ENCODE data around the gene PUS1.
A peak's percentile ranks its signal among the peaks of the same experiment; 100 is the strongest.

The PUS1 gene

GRCh38 chr12:131947482-131948027 is 18.5 kb downstream of the PUS1 start:
- POLR2A ChIA-PET, result no interaction called here

GRCh38 chr12:131948166-131948712 is 19.2 kb downstream of the PUS1 start:
- CTCF ChIA-PET, result no interaction called here
- H3K4me3 ChIP-seq (ENCODE audit: low read depth, low read length), result no peak overlapping the region
- H3K27ac ChIP-seq (ENCODE audit: extremely low read depth, low read depth, low read length), result no peak overlapping the region
- no peaks in the 10 kb centered on the region for H3K9me3 ChIP-seq (ENCODE audit: control insufficient read depth, insufficient read depth, low read depth, low read length)
- peaks cover 7 to 17% of the 10 kb centered on the region in 2 experiments; a peak in 2 of 3 replicates for H3K36me3 ChIP-seq (ENCODE audit: control insufficient read depth in 2 of 2, insufficient read depth in 1 of 2, low read length in 2 of 2)
- POLR2A ChIA-PET, result no interaction called here
- no peaks in the 10 kb centered on the region for H3K4me1 ChIP-seq (ENCODE audit: control insufficient read depth, insufficient read depth, low read length)
- TF ChIP-seq MZF1 (tag by site-specific recombination; IDR thresholded peaks at IDR 0.05; ENCODE audit: borderline replicate concordance) (no peak), ZNF26 (tag by site-specific recombination; IDR thresholded peaks at IDR 0.05) (no peak), PRDM1 (tag by site-specific recombination; IDR thresholded peaks at IDR 0.05) (peak; percentile 14; the same call in 1 of the 2 replicates), RBAK (tag by site-specific recombination; IDR thresholded peaks at IDR 0.05) (no peak), ZNF664 (tag by site-specific recombination; IDR thresholded peaks at IDR 0.05) (peak; percentile 19; the same call in 1 of the 2 replicates), ZNF146 (tag by site-specific recombination; IDR thresholded peaks at IDR 0.05) (no peak), ZNF747 (tag by site-specific recombination; IDR thresholded peaks at IDR 0.05) (no peak), ZSCAN18 (tag by site-specific recombination; IDR thresholded peaks at IDR 0.05) (no peak), SCRT1 (tag by site-specific recombination; IDR thresholded peaks at IDR 0.05; ENCODE audit: borderline replicate concordance) (no peak)

More at GRCh38 chr12:131947482-131948027, 18.5 kb downstream of the PUS1 start:
- H3K4me3 ChIP-seq (ENCODE audit: low read depth, low read length), result no peak overlapping the region
- peaks cover 7 to 23% of the 10 kb centered on the region in 2 experiments; a peak in 2 of 3 replicates for H3K36me3 ChIP-seq (ENCODE audit: control insufficient read depth in 2 of 2, insufficient read depth in 1 of 2, low read length in 2 of 2)
- H3K9me3 ChIP-seq (ENCODE audit: control insufficient read depth, insufficient read depth, low read depth, low read length), result no peaks in the 10 kb centered on the region
- TF ChIP-seq WT1 (tag by site-specific recombination; IDR thresholded peaks at IDR 0.05) (peak; percentile 14; the same call in 1 of the 2 replicates), ZIC2 (tag by site-specific recombination; IDR thresholded peaks at IDR 0.05) (0 out of 2 replicates have a peak, but pooled peaks have one; percentile 18), ZNF335 (tag by site-specific recombination; conservative IDR thresholded peaks at IDR 0.05) (no peak), ZNF366 (tag by site-specific recombination; conservative IDR thresholded peaks at IDR 0.05) (0 out of 2 replicates have a peak, but pooled peaks have one; percentile 10), PRDM10 (tag by site-specific recombination; IDR thresholded peaks at IDR 0.05) (peak; percentile 69), SP2 (tag by site-specific recombination; IDR thresholded peaks at IDR 0.05) (peak; percentile 42), ZNF76 (tag by site-specific recombination; IDR thresholded peaks at IDR 0.05; ENCODE audit: borderline replicate concordance, low read depth) (no peak), ZBTB7A (tag by site-specific recombination; IDR thresholded peaks at IDR 0.05; ENCODE audit: low read depth) (no peak), PRDM1 (tag by site-specific recombination; IDR thresholded peaks at IDR 0.05) (peak; percentile 95), ZBTB17 (tag by site-specific recombination; IDR thresholded peaks at IDR 0.05) (peak; percentile 29; the same call in 1 of the 2 replicates), ELK4 (IDR thresholded peaks at IDR 0.05; ENCODE audit: borderline replicate concordance, low read depth, low read length) (no peak), PATZ1 (tag by site-specific recombination; IDR thresholded peaks at IDR 0.05) (0 out of 2 replicates have a peak, but pooled peaks have one; percentile 26)
- no peak overlapping the region for H3K27ac ChIP-seq (ENCODE audit: extremely low read depth, low read depth, low read length)
- no peaks in the 10 kb centered on the region for H3K4me1 ChIP-seq (ENCODE audit: control insufficient read depth, insufficient read depth, low read length)
- CTCF ChIA-PET, result no interaction called here

Data from HEK293 (cell line).